Adipocyte (in vitro differentiated cells): ENCODE measurements around the gene ART4.

ENCODE experiments used
- DNase-seq: peaks from one replicate; pipeline ENCODE4 v3.0.0-alpha.2; 2015; ENCODE audit warnings: low read depth
- H3K27me3 ChIP-seq: replicated peaks from 2 replicates; pipeline ENCODE4 v1.7.0; 2013; ENCODE audit warnings: mild to moderate bottlenecking, low read length, moderate library complexity; ENCODE audit not compliant: control insufficient read depth, insufficient read depth
- H3K36me3 ChIP-seq: 2 replicates; pipeline ENCODE4 v1.7.0; 2013; ENCODE audit warnings: low read length, mild to moderate bottlenecking, moderate library complexity; ENCODE audit not compliant: control insufficient read depth, insufficient read depth, severe bottlenecking
- H3K4me1 ChIP-seq: 2 replicates; pipeline ENCODE4 v1.7.0; 2013; ENCODE audit warnings: mild to moderate bottlenecking, low read length, moderate library complexity; ENCODE audit not compliant: control insufficient read depth, insufficient read depth
- H3K4me3 ChIP-seq: 2 replicates; pipeline ENCODE4 v1.7.0; 2013; ENCODE audit warnings: mild to moderate bottlenecking, low read length, moderate library complexity
- H3K9ac ChIP-seq: 2 replicates; pipeline ENCODE4 v1.7.0; 2013; ENCODE audit warnings: mild to moderate bottlenecking, low read length, moderate library complexity
- H3K9me3 ChIP-seq: 2 replicates; pipeline ENCODE4 v1.7.0; 2013; ENCODE audit warnings: mild to moderate bottlenecking, low read length, moderate library complexity; ENCODE audit not compliant: control insufficient read depth

ART4 gene

GRCh38 chr12:14803830-14804160 lies 39.5 kb downstream of the ART4 start:
- peaks cover 10% of the 10 kb centered on the region for H3K36me3 ChIP-seq
- peak overlapping the region; percentile 89 for H3K9ac ChIP-seq
- no peak for DNase-seq
- no peaks in the 10 kb centered on the region for H3K27me3 ChIP-seq
- peak overlapping the region; percentile 93 for H3K4me3 ChIP-seq
- H3K9me3 ChIP-seq = no peaks in the 10 kb centered on the region
- peaks cover 21% of the 10 kb centered on the region for H3K4me1 ChIP-seq

DNA sequence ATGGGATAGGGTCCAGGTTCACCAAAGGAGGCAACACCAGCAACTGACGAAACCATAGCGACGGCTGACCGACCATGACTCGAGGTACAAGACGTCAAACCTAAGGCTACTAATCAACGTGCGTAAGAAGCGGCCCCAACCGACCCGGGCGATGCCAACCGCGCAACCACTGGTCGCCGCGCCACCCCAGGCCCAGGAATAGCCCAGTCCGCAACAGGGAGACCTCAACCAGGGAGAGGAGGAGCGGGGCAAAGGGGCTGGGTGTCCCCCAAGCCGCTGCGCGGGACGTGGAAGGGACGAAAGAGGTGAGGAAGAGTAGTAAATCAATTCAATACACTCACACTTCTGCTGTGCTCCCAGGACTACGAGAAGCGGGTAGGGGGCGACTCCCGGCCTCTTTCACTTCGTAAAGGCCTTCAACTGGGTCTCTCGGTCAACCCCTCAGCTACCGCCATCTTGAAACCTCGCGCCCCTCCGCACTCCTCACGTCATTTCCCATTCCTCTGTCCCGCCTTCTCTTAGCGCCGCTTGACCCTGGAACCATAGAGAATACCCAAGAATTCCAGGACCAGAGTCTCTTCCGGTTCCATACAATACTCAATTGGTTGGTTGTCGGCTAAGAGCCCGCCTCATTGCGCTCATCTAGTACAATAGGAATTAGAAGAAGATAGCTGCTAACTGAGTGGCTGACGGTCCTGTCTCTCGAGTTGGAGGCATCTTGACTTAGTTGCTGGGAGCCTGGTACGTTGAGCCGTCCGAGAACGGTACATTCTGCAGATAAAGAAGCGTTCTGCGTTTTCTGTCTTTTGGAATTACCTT lies 40.1 kb downstream of the ART4 start, which contains the start of the genes C12orf60 and WBP11:
Gene C12orf60, plus strand, starts transcription at position 660 of the 819 bp plus-strand sequence. CDS start 19,266 bp downstream, outside the sequence.
Gene WBP11, minus strand, starts transcription at position 468 of the 819 bp plus-strand sequence. CDS start 2,095 bp downstream, outside the sequence.
- peak within 1 kb of the TSS; percentile 91 for H3K9ac ChIP-seq
- no peaks in the 10 kb centered on the region for H3K27me3 ChIP-seq
- H3K9me3 ChIP-seq = no peaks in the 10 kb centered on the region
- DNase-seq = peak; percentile 99
- H3K4me3 ChIP-seq = peak within 1 kb of the TSS; percentile 93
- peaks cover 21% of the 10 kb centered on the region for H3K4me1 ChIP-seq
- peaks cover 16% of the 10 kb centered on the region for H3K36me3 ChIP-seq

DNA sequence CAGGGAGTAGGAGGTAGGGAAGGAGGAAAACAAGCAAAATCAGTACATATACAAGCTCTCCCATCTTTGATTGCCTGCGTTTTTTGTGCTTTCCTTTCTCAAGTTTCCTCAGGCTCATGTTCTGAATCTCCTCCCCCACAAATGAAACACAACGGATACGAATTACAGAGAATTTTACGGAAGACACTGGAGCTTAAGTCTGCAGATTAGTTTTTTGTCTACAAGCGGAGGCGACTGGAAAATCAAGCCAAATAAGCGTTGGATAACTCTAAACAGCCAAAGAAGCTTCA lies 40.7 kb downstream of the ART4 start:
- peaks cover 21% of the 10 kb centered on the region for H3K36me3 ChIP-seq
- H3K27me3 ChIP-seq = no peaks in the 10 kb centered on the region
- no peaks in the 10 kb centered on the region for H3K9me3 ChIP-seq
- H3K4me1 ChIP-seq = peaks cover 21% of the 10 kb centered on the region
- peak overlapping the region; percentile 93 for H3K4me3 ChIP-seq
- DNase-seq = no peak
- peak overlapping the region; percentile 91 for H3K9ac ChIP-seq

GRCh38 chr12:14802247-14802646 lies 41.1 kb downstream of the ART4 start:
- Histone ChIP-seq H3K9me3 (no peaks in the 10 kb centered on the region), H3K4me1 (peaks cover 21% of the 10 kb centered on the region), H3K4me3 (peak overlapping the region; percentile 93), H3K36me3 (peaks cover 25% of the 10 kb centered on the region), H3K9ac (peak overlapping the region; percentile 91), H3K27me3 (no peaks in the 10 kb centered on the region)
- DNase-seq = peak; percentile 42

DNA sequence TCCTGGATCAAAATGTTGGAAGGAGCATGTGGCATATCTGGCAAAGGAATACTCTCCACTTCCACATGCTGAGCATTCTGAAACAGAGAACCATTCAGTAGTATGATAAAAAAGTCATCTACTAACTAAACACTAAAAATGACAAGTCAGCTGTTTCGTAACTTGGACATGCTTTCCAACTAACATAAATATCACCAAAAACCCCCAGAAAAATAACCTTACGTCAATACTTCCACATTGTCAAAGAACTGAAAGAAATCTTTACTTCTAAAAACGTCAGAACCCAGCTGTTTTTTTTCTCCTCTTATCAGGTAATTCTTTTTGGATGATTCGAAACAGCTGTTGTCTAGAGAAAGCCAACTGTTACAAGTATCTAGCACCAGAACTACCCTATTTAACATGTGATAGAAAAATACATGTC lies 48.3 kb downstream of the ART4 start:
- Histone ChIP-seq H3K9ac (no peak overlapping the region), H3K4me3 (no peak overlapping the region), H3K36me3 (peaks cover 88% of the 10 kb centered on the region), H3K9me3 (no peaks in the 10 kb centered on the region), H3K4me1 (peaks cover 6% of the 10 kb centered on the region), H3K27me3 (no peaks in the 10 kb centered on the region)
- DNase-seq = no peak

DNA sequence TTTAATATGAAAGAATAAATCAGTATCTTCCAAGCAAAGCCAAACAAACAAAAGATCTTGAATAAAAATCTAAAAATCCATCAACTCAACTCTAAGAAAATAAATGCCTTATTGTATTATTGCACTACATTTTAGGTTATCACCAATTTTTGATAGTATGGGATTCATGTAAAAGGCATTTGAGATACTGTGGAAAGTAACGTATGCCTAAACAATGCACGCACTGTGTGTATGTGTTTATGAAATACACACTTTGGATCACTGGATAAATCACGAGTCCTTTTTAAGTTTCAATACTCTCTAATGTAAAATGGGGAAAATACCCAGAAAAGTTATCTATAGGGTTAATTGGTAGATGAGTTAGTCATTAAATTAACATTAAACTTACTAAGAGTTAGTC lies 57.8 kb downstream of the ART4 start:
- Histone ChIP-seq H3K4me1 (peaks cover 9% of the 10 kb centered on the region), H3K4me3 (no peak overlapping the region), H3K9ac (no peak overlapping the region), H3K36me3 (peaks cover 67% of the 10 kb centered on the region), H3K27me3 (no peaks in the 10 kb centered on the region), H3K9me3 (no peaks in the 10 kb centered on the region)
- no peak for DNase-seq

DNA sequence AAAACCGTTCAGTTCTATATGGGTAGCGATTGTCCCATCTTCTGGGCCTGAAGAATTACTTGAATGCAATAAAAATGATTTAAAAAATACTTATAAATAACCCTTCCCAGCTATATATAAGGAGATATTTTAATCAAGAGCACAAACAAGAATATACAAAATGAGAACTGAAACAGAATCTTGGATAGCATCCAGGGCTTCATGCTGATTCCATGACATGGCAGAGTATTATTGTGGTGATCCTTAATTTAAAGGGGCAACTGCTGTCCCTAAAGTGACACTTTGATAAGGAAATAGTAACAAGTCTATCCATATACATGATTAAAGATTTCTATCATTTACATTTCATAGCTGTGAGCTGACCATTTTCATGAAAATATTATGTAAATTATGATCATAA lies 58.9 kb downstream of the ART4 start:
- Histone ChIP-seq H3K9me3 (no peaks in the 10 kb centered on the region), H3K9ac (no peak overlapping the region), H3K4me1 (peaks cover 9% of the 10 kb centered on the region), H3K36me3 (peaks cover 56% of the 10 kb centered on the region), H3K27me3 (no peaks in the 10 kb centered on the region), H3K4me3 (no peak overlapping the region)
- no peak for DNase-seq

DNA sequence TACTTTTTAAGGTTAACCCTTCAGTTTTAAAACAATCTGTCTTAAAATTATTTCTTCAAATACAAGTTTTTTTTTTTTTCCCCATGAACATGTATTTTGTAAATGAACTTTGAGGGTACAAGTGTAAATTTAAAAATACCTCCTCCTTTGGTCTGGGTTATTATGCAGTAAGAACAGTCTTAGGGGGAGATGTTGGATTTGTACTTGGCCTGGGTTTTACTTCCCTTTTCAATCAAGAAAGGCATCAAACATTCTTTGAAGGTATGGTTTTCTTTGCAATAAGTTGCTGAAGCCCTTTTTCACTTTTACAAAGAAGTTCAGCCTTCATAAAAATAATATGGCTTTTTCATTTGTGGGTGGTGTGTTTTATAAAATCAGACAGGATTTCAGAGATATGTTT lies 60.6 kb downstream of the ART4 start:
- Histone ChIP-seq H3K4me3 (no peak overlapping the region), H3K27me3 (no peaks in the 10 kb centered on the region), H3K9me3 (no peaks in the 10 kb centered on the region), H3K4me1 (peaks cover 9% of the 10 kb centered on the region), H3K36me3 (peaks cover 40% of the 10 kb centered on the region), H3K9ac (no peak overlapping the region)
- DNase-seq = no peak

DNA sequence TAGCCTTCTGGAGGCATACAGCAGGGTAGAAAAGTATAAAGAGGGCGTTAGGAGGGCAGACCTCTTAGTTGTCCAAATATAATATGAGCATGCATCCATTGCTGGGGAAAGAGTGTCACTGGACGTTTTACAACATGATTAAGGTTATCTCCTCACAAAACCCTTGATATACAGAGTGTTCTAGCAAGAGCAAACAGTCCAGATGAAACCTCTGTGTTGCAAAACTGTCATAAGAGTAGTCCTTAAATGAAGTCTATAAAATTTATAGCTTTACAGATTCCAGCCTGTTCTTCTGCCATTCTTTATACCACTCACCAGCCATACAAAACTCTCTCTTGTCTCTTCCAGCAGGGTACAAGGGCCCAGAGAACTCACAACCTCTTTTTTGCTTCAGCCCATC lies 61.8 kb downstream of the ART4 start:
- H3K36me3 ChIP-seq = peaks cover 28% of the 10 kb centered on the region
- H3K4me1 ChIP-seq = peaks cover 21% of the 10 kb centered on the region
- H3K9ac ChIP-seq = no peak overlapping the region
- no peaks in the 10 kb centered on the region for H3K9me3 ChIP-seq
- no peaks in the 10 kb centered on the region for H3K27me3 ChIP-seq
- H3K4me3 ChIP-seq = no peak overlapping the region
- DNase-seq = no peak

GRCh38 chr12:14780859-14781258 lies 62.5 kb downstream of the ART4 start:
- DNase-seq = no peak
- H3K27me3 ChIP-seq = no peaks in the 10 kb centered on the region
- no peak overlapping the region for H3K9ac ChIP-seq

DNA sequence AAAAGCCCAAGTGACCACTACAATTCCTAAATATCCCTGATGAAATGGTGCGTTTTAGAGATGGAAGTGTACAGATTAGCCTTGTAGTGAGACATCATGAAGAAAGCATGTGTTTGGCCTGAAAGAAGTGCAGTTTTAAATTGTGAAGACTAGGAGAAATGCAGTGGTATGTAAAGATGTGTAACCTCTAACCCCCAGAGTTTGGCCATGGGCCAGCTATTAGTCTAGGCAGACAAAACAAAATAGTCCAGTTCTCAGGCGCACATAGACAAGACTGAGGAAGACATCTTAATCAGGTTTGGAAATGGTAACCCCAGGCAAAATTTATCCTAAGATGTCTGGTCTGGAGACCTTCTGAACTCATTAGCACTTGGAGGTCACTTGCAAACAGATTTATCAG lies 63.5 kb downstream of the ART4 start:
- Histone ChIP-seq H3K36me3 (peaks cover 10% of the 10 kb centered on the region), H3K9ac (no peak overlapping the region), H3K27me3 (no peaks in the 10 kb centered on the region), H3K9me3 (no peaks in the 10 kb centered on the region), H3K4me3 (no peak overlapping the region), H3K4me1 (peaks cover 30% of the 10 kb centered on the region)
- no peak for DNase-seq

More at GRCh38 chr12:14780859-14781258, 62.5 kb downstream of the ART4 start:
- H3K4me3 ChIP-seq = no peak overlapping the region
- peaks cover 28% of the 10 kb centered on the region for H3K4me1 ChIP-seq
- no peaks in the 10 kb centered on the region for H3K9me3 ChIP-seq
- H3K36me3 ChIP-seq = peaks cover 21% of the 10 kb centered on the region

- Histone ChIP-seq H3K9ac (peak overlapping the region; percentile 99), H3K4me3 (peak overlapping the region; percentile 98)
- peak; percentile 38 for DNase-seq
Observed at GRCh38 chr12:14777271-14777670, 66.1 kb downstream of the ART4 start.

More at GRCh38 chr12:14777271-14777670, 66.1 kb downstream of the ART4 start:
- no peaks in the 10 kb centered on the region for H3K27me3 ChIP-seq
- peaks cover 34% of the 10 kb centered on the region for H3K4me1 ChIP-seq
- no peaks in the 10 kb centered on the region for H3K9me3 ChIP-seq
- H3K36me3 ChIP-seq = no peaks in the 10 kb centered on the region
